ENCODE results near the gene PSAPL1.
A peak's percentile ranks its signal among the peaks of the same experiment; 100 is the strongest.

Gene PSAPL1

GRCh38 chr4:7418131-7418943, 16.4 kb downstream of the PSAPL1 start:
- DNase-seq (ENCODE audit: low spot score) = peak; percentile 12

GRCh38 chr4:7417639-7418038, 17.1 kb downstream of the PSAPL1 start:
- DNase-seq (ENCODE audit: low spot score) = peak; percentile 22

- DNase-seq (ENCODE audit: low spot score) = peak; percentile 8
Observed at GRCh38 chr4:7416745-7417432, 17.8 kb downstream of the PSAPL1 start.

GRCh38 chr4:7415927-7416686, 18.6 kb downstream of the PSAPL1 start:
- DNase-seq (ENCODE audit: low spot score) = peak; percentile 17

- peak; percentile 15 for DNase-seq (ENCODE audit: low spot score)
Observed at GRCh38 chr4:7414736-7415510, 19.8 kb downstream of the PSAPL1 start.

GRCh38 chr4:7414046-7414445, 20.7 kb downstream of the PSAPL1 start:
- no peak for DNase-seq (ENCODE audit: low spot score)

GRCh38 chr4:7412554-7412912, 22.2 kb downstream of the PSAPL1 start:
- no peak for DNase-seq (ENCODE audit: low spot score)

- DNase-seq (ENCODE audit: low spot score) = no peak
Observed at GRCh38 chr4:7411896-7412553, 22.7 kb downstream of the PSAPL1 start.

- no peak for DNase-seq (ENCODE audit: low spot score)
Observed at GRCh38 chr4:7411491-7411890, 23.2 kb downstream of the PSAPL1 start.

GRCh38 chr4:7410446-7410845, 24.3 kb downstream of the PSAPL1 start:
- DNase-seq (ENCODE audit: low spot score) = no peak

- no peak for DNase-seq (ENCODE audit: low spot score)
Observed at GRCh38 chr4:7408166-7408565, 26.6 kb downstream of the PSAPL1 start.

- DNase-seq (ENCODE audit: low spot score) = no peak
Observed at GRCh38 chr4:7403001-7403400, 31.7 kb downstream of the PSAPL1 start.

GRCh38 chr4:7402526-7402925, 32.2 kb downstream of the PSAPL1 start:
- no peak for DNase-seq (ENCODE audit: low spot score)

- DNase-seq (ENCODE audit: low spot score) = no peak
Observed at GRCh38 chr4:7400671-7401298, 33.9 kb downstream of the PSAPL1 start.

GRCh38 chr4:7399440-7400234, 35.1 kb downstream of the PSAPL1 start:
- DNase-seq (ENCODE audit: low spot score) = peak; percentile 5

- peak; percentile 12 for DNase-seq (ENCODE audit: low spot score)
Observed at GRCh38 chr4:7398788-7399439, 35.8 kb downstream of the PSAPL1 start.

- DNase-seq (ENCODE audit: low spot score) = peak; percentile 78
Observed at GRCh38 chr4:7398104-7398423, 36.7 kb downstream of the PSAPL1 start.

- DNase-seq (ENCODE audit: low spot score) = no peak
Observed at GRCh38 chr4:7397206-7398103, 37.3 kb downstream of the PSAPL1 start.
